CD8-positive, alpha-beta memory T cell (primary cell): ENCODE measurements around the gene CDK10. TPM values are rescaled to one million over a fixed set of nuclear protein-coding genes. Genes with fewer than 3 reads are reported as not detected.
"Not testable (repeated sequence)": the region's sequence is repeated elsewhere in the genome, so short reads cannot be mapped to it uniquely, and the experiment has no call there.

Experiments
- CTCF ChIA-PET: fragments of 350-600 bp; sonication (Branson Sonifier 250); formaldehyde crosslinking; loops from one replicate; lab custom pipeline; 2021; ENCODE audit warnings: antibody characterized with exemption; lab: Charles Lee
- POLR2A ChIA-PET: fragments of 350-600 bp; sonication (Branson Sonifier 250); formaldehyde crosslinking; loops from one replicate; lab custom pipeline; 2021; ENCODE audit warnings: antibody characterized with exemption; lab: Charles Lee
- DNase-seq, 5 donors: peaks; one replicate each; pipeline versions ENCODE4 v3.0.0 to v3.0.0-alpha.2; 2020 to 2022; ENCODE audit warnings: mixed read lengths in 1 of 5
- H3K27ac ChIP-seq: one replicate; pipeline ENCODE4 v1.7.0; 2013; ENCODE audit warnings: low read depth, mild to moderate bottlenecking, low read length, moderate library complexity
- H3K27me3 ChIP-seq: 2 replicates; pipeline ENCODE4 v1.7.0; 2013; ENCODE audit warnings: low read length, mild to moderate bottlenecking; ENCODE audit not compliant: insufficient read depth, poor library complexity, severe bottlenecking
- H3K36me3 ChIP-seq: 2 replicates; pipeline ENCODE4 v1.7.0; 2013; ENCODE audit warnings: mild to moderate bottlenecking, low read length, moderate library complexity; ENCODE audit not compliant: insufficient read depth
- H3K4me1 ChIP-seq: 2 replicates; pipeline ENCODE4 v1.7.0; 2013; ENCODE audit warnings: mild to moderate bottlenecking, low read length, moderate library complexity; ENCODE audit not compliant: insufficient read depth
- H3K4me3 ChIP-seq: 2 replicates; pipeline ENCODE4 v1.7.0; 2013; ENCODE audit warnings: mild to moderate bottlenecking, low read length
- H3K9me3 ChIP-seq: 2 replicates; pipeline ENCODE4 v1.7.0; 2013; ENCODE audit warnings: mild to moderate bottlenecking, low read length
- H3K27ac Mint-ChIP-seq, 8 donors: one replicate each; pipeline ENCODE4 v1.8.0; 2020 to 2021; ENCODE audit warnings: mixed read lengths in 8 of 8, mild to moderate bottlenecking in 6 of 8, inconsistent platforms in 3 of 8, moderate library complexity in 3 of 8
- H3K27me3 Mint-ChIP-seq, 2 donors: one replicate each; pipeline ENCODE4 v1.8.0; 2020 to 2021; ENCODE audit warnings: mixed read lengths in 2 of 2, mild to moderate bottlenecking in 1 of 2, moderate library complexity in 1 of 2
- H3K36me3 Mint-ChIP-seq, 3 donors: one replicate each; pipeline ENCODE4 v1.8.0; 2020 to 2021; ENCODE audit warnings: mixed read lengths in 3 of 3, inconsistent platforms in 1 of 3, mild to moderate bottlenecking in 1 of 3
- H3K4me1 Mint-ChIP-seq, 3 donors: one replicate each; pipeline ENCODE4 v1.8.0; 2020 to 2021; ENCODE audit warnings: mixed read lengths in 3 of 3, inconsistent platforms in 1 of 3, mild to moderate bottlenecking in 1 of 3
- H3K4me3 Mint-ChIP-seq, 7 donors: one replicate each; pipeline ENCODE4 v1.8.0; 2020 to 2021; ENCODE audit warnings: mixed read lengths in 7 of 7, mild to moderate bottlenecking in 6 of 7, moderate library complexity in 4 of 7, inconsistent platforms in 2 of 7
- H3K9me3 Mint-ChIP-seq, 5 donors: one replicate each; pipeline ENCODE4 v1.8.0; 2020 to 2022; ENCODE audit warnings: mixed read lengths in 5 of 5, mild to moderate bottlenecking in 3 of 5, moderate library complexity in 2 of 5, inconsistent platforms in 1 of 5
- polyA plus RNA-seq: library from polyadenylated mRNA; unstranded; fragments of 300-500 nt; fragmentation: Illumina TruSeq; gene quantifications from one replicate; pipeline ENCODE4 v1.2.3, GENCODE V29; 2021
- total RNA-seq, 2 experiments: library from RNA; stranded (reverse); gene quantifications; one replicate each; pipeline ENCODE4 v1.2.3, GENCODE V29; 2021

The CDK10 gene
- total and polyA plus RNA-seq, 3 experiments from 2014 or later, result 31.8 to 79.0 (median 74.8) TPM

DNA sequence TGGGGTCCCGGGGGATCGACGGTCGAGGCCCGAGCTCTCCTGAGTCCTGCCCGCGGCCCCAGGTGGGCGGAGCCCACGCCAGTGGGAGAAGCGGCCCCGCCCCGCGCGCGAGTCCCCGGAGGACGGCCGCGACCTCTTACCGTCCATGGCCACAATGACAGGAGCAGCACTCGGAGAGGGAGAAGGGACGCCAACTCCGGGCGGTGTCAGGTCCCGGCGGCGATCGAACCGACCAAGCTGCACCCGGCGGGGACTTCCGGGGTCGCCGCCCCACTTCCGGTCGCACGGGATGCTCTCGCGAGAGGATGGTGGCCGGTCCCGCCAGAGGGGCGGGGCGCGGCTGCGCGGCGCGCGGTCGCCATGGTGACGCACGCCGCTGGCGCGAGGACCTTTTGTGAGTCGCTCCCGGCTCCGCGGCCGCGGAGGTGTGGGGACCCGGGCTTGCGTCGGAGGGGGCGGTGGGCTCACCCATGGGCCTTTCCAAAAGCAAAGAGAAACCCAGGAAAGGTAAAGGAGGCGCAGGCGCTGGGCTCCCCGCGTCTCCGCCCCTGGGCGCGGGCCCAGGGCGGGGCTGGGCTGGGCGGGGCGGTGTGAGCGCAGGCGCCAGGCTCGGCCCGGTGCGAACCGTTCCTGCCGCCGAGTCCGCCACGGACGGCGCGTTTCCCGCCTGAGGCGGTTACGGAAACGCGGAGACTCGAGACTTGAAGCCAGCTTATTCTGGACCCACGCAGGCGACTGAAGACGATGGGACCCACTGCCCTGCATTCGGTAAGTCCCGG is 28.9 kb upstream of the CDK10 start, which contains the start of the genes CHMP1A and SPATA33:
TSS of gene CHMP1A (minus strand) at position 267 of the 779 bp plus-strand sequence. CDS start at position 147, 120 bp downstream.
TSS of gene SPATA33 (plus strand) at position 395 of the 779 bp plus-strand sequence. CDS start at position 471, 76 bp downstream.
- H3K27me3 Mint-ChIP-seq, result no peaks in the 10 kb centered on the region
- POLR2A ChIA-PET, result interaction anchor here (0.6 to 0.8 kb wide), 3 partner anchors 29 to 417 kb away, joined by 3 to 4 read pairs (median 3); partner anchors contain the start of gene CDK10
- Histone ChIP-seq H3K4me3 (peak within 1 kb of the TSS; percentile 92), H3K4me1 (peaks cover 21% of the 10 kb centered on the region), H3K27me3 (no peaks in the 10 kb centered on the region), H3K27ac (peak within 1 kb of the TSS; percentile 89), H3K36me3 (peaks cover 4% of the 10 kb centered on the region), H3K9me3 (no peaks in the 10 kb centered on the region)
- peaks cover 0 to 2% (median 0%) of the 10 kb centered on the region in 5 donors for H3K9me3 Mint-ChIP-seq
- peak within 1 kb of the TSS; percentile 79 to 92 (median 86) for H3K4me3 Mint-ChIP-seq
- peak within 1 kb of the TSS; percentile 74 to 93 (median 88) for H3K27ac Mint-ChIP-seq
- DNase-seq, result peak; percentile 92 to 95 (median 93)
- H3K36me3 Mint-ChIP-seq, result peaks cover 0 to 26% (median 7%) of the 10 kb centered on the region in 3 donors
- H3K4me1 Mint-ChIP-seq, result peaks cover 28 to 47% (median 44%) of the 10 kb centered on the region in 3 donors
- CTCF ChIA-PET, result interaction anchor here (3.6 kb wide), 1 partner anchor 42 kb away, joined by 15 read pairs; no protein-coding TSS in a partner anchor

DNA sequence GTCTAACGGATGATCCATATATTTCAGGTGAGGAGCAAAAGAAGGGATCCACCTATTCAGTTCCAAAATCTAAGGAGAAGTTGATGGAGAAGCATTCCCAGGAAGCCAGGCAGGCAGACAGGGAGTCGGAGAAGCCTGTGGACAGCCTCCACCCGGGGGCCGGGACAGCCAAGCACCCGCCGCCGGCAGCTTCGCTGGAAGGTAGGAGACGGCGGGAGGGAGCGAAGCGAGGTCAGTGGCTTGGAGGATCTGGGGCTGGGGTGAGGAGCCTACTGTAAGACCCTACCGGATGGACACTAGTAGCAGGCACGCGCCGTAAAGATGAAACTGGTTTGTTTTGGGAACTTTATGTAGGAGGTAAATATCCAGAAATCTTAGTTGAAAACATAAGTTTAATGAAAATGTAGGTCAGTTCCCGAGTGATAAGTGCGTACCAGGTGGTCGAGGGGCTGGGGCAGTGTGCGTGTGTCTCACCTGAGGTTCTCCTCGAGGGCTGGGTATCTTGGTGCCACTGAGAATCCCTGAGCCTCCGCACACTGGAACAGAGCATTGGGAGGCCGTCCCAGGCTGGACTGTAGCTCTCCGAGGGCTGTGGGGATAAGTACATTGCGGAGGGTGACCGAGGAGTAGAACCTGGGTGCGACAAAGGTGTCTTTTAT is 28.1 kb upstream of the CDK10 start:
- peak in 1 of 5 donors; percentile 44 for DNase-seq
- H3K4me3 Mint-ChIP-seq, result peak overlapping the region; percentile 78 to 92 (median 86)
- peaks cover 21% of the 10 kb centered on the region for H3K4me1 ChIP-seq
- H3K27me3 Mint-ChIP-seq, result no peaks in the 10 kb centered on the region
- H3K4me3 ChIP-seq, result peak overlapping the region; percentile 92
- H3K9me3 Mint-ChIP-seq, result peaks cover 0 to 2% (median 0%) of the 10 kb centered on the region in 5 donors
- H3K36me3 ChIP-seq, result peaks cover 4% of the 10 kb centered on the region
- H3K27ac ChIP-seq, result peak overlapping the region; percentile 89
- POLR2A ChIA-PET, result interaction anchor here (0.6 to 0.8 kb wide), 2 partner anchors 28 to 132 kb away, joined by 3 read pairs; partner anchors contain the start of gene CDK10
- peaks cover 28 to 47% (median 43%) of the 10 kb centered on the region in 3 donors for H3K4me1 Mint-ChIP-seq
- H3K27ac Mint-ChIP-seq, result peak overlapping the region; percentile 36 to 93 (median 88)
- CTCF ChIA-PET, result interaction anchor here (0.9 to 3.6 kb wide), 2 partner anchors 12 to 42 kb away, joined by 3 to 15 read pairs; no protein-coding TSS in a partner anchor
- no peaks in the 10 kb centered on the region for H3K9me3 ChIP-seq
- peaks cover under 1 to 26% (median 7%) of the 10 kb centered on the region in 3 donors for H3K36me3 Mint-ChIP-seq
- no peaks in the 10 kb centered on the region for H3K27me3 ChIP-seq

DNA sequence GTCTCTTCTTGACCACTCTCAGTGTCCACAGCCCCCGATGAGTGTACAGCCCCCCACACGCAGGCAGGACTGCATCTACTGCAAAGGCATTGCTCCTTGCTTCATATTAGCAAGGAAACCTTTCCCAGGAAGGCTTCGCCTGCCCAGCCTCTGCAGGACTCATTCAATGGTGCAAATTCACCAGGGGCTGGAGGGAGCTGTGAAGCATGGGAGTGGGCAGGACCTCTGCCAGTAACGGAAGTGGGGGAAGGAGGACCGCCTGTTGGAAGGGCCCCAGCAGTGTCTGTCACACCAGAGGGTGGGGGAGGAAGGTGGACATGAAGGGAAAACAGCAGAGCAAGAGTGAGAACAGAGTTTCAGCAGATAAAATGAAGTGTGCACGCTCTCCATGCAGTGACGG is 26.3 kb upstream of the CDK10 start:
- Histone ChIP-seq H3K4me1 (peaks cover 19% of the 10 kb centered on the region), H3K9me3 (no peaks in the 10 kb centered on the region), H3K36me3 (no peaks in the 10 kb centered on the region), H3K27me3 (no peaks in the 10 kb centered on the region), H3K4me3 (no peak overlapping the region), H3K27ac (no peak overlapping the region)
- Mint-ChIP-seq H3K9me3 (peaks cover 0 to 2% (median 0%) of the 10 kb centered on the region in 5 donors), H3K4me1 (peaks cover 22 to 34% (median 31%) of the 10 kb centered on the region in 3 donors), H3K27ac (peak overlapping the region in 1 of 8 donors; percentile 22), H3K27me3 (no peaks in the 10 kb centered on the region), H3K36me3 (peaks cover 4 to 18% (median 7%) of the 10 kb centered on the region in 3 donors), H3K4me3 (peak overlapping the region in 4 of 7 donors; percentile 5 to 78 (median 22))
- POLR2A ChIA-PET, result no interaction called here
- CTCF ChIA-PET, result interaction anchor here (0.7 to 3.6 kb wide), 2 partner anchors 13 to 40 kb away, joined by 3 to 15 read pairs; no protein-coding TSS in a partner anchor
- DNase-seq, result no peak

GRCh38 chr16:89661215-89661614 is 25.3 kb upstream of the CDK10 start:
- H3K27ac Mint-ChIP-seq, result peak overlapping the region in 1 of 8 donors; percentile 22
- peak overlapping the region in 2 of 7 donors; percentile 17 to 34 for H3K4me3 Mint-ChIP-seq
- no peaks in the 10 kb centered on the region for H3K36me3 ChIP-seq
- DNase-seq, result no peak
- no peaks in the 10 kb centered on the region for H3K27me3 Mint-ChIP-seq
- POLR2A ChIA-PET, result no interaction called here
- peaks cover 15 to 24% (median 20%) of the 10 kb centered on the region in 3 donors for H3K4me1 Mint-ChIP-seq
- H3K4me3 ChIP-seq, result no peak overlapping the region
- no peak overlapping the region for H3K27ac ChIP-seq
- H3K9me3 Mint-ChIP-seq, result peaks cover 0 to 2% (median 0%) of the 10 kb centered on the region in 5 donors
- no peaks in the 10 kb centered on the region for H3K27me3 ChIP-seq
- H3K36me3 Mint-ChIP-seq, result peaks cover 4 to 17% (median 7%) of the 10 kb centered on the region in 3 donors
- H3K9me3 ChIP-seq, result no peaks in the 10 kb centered on the region
- peaks cover 17% of the 10 kb centered on the region for H3K4me1 ChIP-seq
- CTCF ChIA-PET, result no interaction called here

DNA sequence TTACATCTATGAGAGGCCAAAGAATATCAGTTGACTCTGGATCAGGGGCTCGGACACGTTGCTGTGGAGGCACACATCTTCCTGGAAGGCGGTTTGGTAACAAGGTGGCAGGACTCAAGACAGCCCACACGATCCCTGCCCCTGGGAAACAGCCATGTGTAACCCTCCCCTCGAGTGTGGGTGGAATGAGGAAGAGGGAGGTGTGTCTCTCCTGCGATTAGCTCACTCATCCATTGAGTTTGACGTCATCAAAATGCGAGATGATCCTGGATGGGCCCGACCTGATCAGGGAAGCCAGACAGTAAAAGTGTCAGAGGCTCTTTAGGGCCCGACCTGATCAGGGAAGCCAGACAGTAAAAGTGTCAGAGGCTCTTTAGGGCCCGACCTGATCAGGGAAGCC is 22.3 kb upstream of the CDK10 start:
- POLR2A ChIA-PET, result interaction anchor here (0.5 kb wide), 1 partner anchor 97 kb away, joined by 3 read pairs; no protein-coding TSS in a partner anchor
- H3K27ac Mint-ChIP-seq, H3K4me1 ChIP-seq, H3K36me3 ChIP-seq, H3K4me1 Mint-ChIP-seq, H3K27me3 Mint-ChIP-seq, H3K9me3 ChIP-seq, H3K27ac ChIP-seq, H3K9me3 Mint-ChIP-seq, H3K4me3 ChIP-seq, CTCF ChIA-PET, DNase-seq, H3K4me3 Mint-ChIP-seq, H3K27me3 ChIP-seq: not testable (repeated sequence)
- peaks cover 4 to 16% (median 7%) of the 10 kb centered on the region in 3 donors for H3K36me3 Mint-ChIP-seq

- H3K4me1 Mint-ChIP-seq, H3K36me3 ChIP-seq, H3K27ac ChIP-seq, POLR2A ChIA-PET, DNase-seq, H3K4me3 Mint-ChIP-seq, H3K9me3 Mint-ChIP-seq, H3K4me1 ChIP-seq, H3K27me3 Mint-ChIP-seq, H3K27ac Mint-ChIP-seq, H3K9me3 ChIP-seq, H3K27me3 ChIP-seq, H3K36me3 Mint-ChIP-seq, H3K4me3 ChIP-seq: not testable (repeated sequence)
- CTCF ChIA-PET, result interaction anchor here (1.7 kb wide), 1 partner anchor 33 kb away, joined by 4 read pairs; no protein-coding TSS in a partner anchor
These were observed 19.5 kb upstream of the CDK10 start for GRCh38 chr16:89667000-89667399.

- no peak overlapping the region for H3K4me3 Mint-ChIP-seq
- H3K27me3 Mint-ChIP-seq, result no peaks in the 10 kb centered on the region
- no peak overlapping the region for H3K27ac Mint-ChIP-seq
- DNase-seq, result no peak
- H3K4me1 Mint-ChIP-seq, result no peaks in the 10 kb centered on the region
- POLR2A ChIA-PET, result no interaction called here
- H3K9me3 Mint-ChIP-seq, result no peaks in the 10 kb centered on the region
- CTCF ChIA-PET, result interaction anchor here (1.7 kb wide), 1 partner anchor 32 kb away, joined by 4 read pairs; no protein-coding TSS in a partner anchor
- peaks cover 5% of the 10 kb centered on the region for H3K4me1 ChIP-seq
- H3K4me3 ChIP-seq, result no peak overlapping the region
- H3K9me3 ChIP-seq, result no peaks in the 10 kb centered on the region
- no peak overlapping the region for H3K27ac ChIP-seq
- peaks cover 0 to 4% (median 3%) of the 10 kb centered on the region in 3 donors for H3K36me3 Mint-ChIP-seq
- H3K27me3 ChIP-seq, result no peaks in the 10 kb centered on the region
- no peaks in the 10 kb centered on the region for H3K36me3 ChIP-seq
These were observed 18.9 kb upstream of the CDK10 start for GRCh38 chr16:89667633-89668032.
